NB4 (cell line): ENCODE measurements around the gene SSBP4.

Experiments used
- MYC ChIP-seq: IDR thresholded peaks from 2 replicates; pipeline ENCODE4 v1.6.1; 2011; ENCODE audit warnings: low read depth, low read length
- POLR2A ChIP-seq: IDR thresholded peaks from 2 replicates; pipeline ENCODE4 v1.6.1; 2011; ENCODE audit warnings: mild to moderate bottlenecking; ENCODE audit not compliant: insufficient read length; ENCODE audit errors: extremely low read depth
- TF ChIP-seq, protein P1 (sequence below): IDR thresholded peaks from one replicate; pipeline ENCODE4 v1.5.1; 2012; ENCODE audit warnings: low read depth, low read length
- TF ChIP-seq, protein P2 (sequence below): IDR thresholded peaks from 2 replicates; pipeline ENCODE4 v1.6.1; 2011; ENCODE audit warnings: low read depth, low read length

DNA sequence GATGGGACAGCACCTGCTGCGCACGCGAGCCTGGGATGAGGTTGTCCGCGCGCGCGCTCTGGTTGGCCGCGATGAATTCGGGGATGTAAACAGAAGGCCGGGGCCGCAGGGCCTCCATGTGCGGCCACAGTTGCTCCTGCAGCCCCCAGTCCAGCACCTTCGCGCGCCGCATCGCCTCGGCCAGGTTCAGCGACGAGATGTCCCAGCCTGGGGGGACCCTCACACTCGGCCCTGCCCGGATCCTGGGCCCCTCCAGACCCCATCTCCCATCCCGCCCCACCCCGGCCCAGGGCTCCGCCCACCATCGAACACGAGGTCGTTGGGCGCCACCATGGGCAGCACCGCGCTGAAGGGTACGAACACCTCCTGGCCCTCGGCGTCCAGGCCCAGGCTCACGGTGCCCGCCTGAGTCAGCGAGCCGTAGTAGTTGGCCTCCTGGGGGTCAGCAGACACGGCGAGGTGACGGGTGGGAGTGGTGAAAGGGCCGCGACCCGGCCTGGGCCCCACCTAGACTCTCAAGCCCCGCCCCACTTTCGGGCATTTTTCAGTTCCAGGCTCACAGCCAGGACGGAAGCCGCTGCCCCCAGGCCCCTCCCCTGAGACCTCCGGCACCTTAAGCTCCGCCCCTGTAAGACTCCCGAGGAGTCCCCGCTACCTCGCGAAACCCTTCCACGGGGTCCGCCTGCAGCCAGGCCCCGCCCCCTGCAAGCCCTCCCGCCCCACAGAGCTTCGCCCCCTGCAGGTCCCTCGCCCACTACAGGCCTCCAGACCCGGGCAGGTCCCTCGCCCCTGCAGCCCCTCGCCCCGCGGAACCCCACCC lies 17.7 kb downstream of the SSBP4 start:
- TF ChIP-seq POLR2A (no peak), MYC (no peak)
- TF ChIP-seq, protein P1, sequence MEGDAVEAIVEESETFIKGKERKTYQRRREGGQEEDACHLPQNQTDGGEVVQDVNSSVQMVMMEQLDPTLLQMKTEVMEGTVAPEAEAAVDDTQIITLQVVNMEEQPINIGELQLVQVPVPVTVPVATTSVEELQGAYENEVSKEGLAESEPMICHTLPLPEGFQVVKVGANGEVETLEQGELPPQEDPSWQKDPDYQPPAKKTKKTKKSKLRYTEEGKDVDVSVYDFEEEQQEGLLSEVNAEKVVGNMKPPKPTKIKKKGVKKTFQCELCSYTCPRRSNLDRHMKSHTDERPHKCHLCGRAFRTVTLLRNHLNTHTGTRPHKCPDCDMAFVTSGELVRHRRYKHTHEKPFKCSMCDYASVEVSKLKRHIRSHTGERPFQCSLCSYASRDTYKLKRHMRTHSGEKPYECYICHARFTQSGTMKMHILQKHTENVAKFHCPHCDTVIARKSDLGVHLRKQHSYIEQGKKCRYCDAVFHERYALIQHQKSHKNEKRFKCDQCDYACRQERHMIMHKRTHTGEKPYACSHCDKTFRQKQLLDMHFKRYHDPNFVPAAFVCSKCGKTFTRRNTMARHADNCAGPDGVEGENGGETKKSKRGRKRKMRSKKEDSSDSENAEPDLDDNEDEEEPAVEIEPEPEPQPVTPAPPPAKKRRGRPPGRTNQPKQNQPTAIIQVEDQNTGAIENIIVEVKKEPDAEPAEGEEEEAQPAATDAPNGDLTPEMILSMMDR, result no peak
- TF ChIP-seq, protein P2, sequence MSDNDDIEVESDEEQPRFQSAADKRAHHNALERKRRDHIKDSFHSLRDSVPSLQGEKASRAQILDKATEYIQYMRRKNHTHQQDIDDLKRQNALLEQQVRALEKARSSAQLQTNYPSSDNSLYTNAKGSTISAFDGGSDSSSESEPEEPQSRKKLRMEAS, result no peak
